ENCODE results near the gene DLG2. TPM values are rescaled to one million over a fixed set of nuclear protein-coding genes. Genes with fewer than 3 reads are reported as not detected.
"Not testable (repeated sequence)": the region's sequence is repeated elsewhere in the genome, so short reads cannot be mapped to it uniquely, and the experiment has no call there.

The DLG2 gene
- total RNA-seq, 2 experiments from 2014 or later = 2.0 to 2.1 TPM

DNA sequence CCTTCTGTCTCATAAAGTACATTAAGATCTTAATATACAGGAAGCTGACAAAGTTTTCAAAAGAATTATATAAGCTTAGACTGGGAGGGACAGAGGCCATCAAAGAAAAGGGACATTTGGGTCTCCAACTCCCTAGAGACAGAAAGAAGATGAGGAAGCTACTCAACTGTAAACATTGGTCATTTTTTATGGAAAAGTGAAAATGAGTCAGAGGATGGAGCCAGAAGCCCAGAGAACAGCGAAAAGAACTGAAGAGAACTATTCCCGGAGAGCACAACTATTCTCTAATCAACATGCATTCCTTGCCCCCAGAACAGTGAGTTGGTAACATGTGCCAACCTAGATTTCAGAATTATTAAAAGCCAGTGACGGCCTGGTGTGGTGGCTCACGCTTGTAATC, 779.3 kb downstream of the DLG2 start:
- Histone ChIP-seq H3K9me3 (ENCODE audit: control insufficient read depth in 1 of 2, insufficient read depth in 1 of 2, low read length in 2 of 2) (peaks cover 4% of the 10 kb centered on the region in 2 experiments), H3K27me3 (ENCODE audit: control insufficient read depth in 1 of 2, insufficient read depth in 2 of 2, low read length in 2 of 2) (no peaks in the 10 kb centered on the region), H3K27ac (ENCODE audit: low read depth in 1 of 2, low read length in 2 of 2) (no peak overlapping the region), H3K4me3 (ENCODE audit: low read length) (no peak overlapping the region), H3K4me1 (ENCODE audit: insufficient read depth, low read length) (no peaks in the 10 kb centered on the region), H3K36me3 (ENCODE audit: insufficient read depth, low read length) (no peaks in the 10 kb centered on the region)
- Mint-ChIP-seq H3K9me3 (peaks cover 19% of the 10 kb centered on the region), H3K27me3 (no peaks in the 10 kb centered on the region), H3K4me1 (ENCODE audit: low read depth) (no peaks in the 10 kb centered on the region), H3K27ac (no peak overlapping the region), H3K4me3 (no peak overlapping the region), H3K36me3 (ENCODE audit: low read depth) (no peaks in the 10 kb centered on the region)
- POLR2A ChIA-PET = no interaction called here
- ATAC-seq (ENCODE audit: poor library complexity) (no peak), DNase-seq (no peak)
- CTCF ChIA-PET = no interaction called here
- intact Hi-C loops (cut with DNase I, micrococcal nuclease) = no loop called here
- TF ChIP-seq, protein P1, sequence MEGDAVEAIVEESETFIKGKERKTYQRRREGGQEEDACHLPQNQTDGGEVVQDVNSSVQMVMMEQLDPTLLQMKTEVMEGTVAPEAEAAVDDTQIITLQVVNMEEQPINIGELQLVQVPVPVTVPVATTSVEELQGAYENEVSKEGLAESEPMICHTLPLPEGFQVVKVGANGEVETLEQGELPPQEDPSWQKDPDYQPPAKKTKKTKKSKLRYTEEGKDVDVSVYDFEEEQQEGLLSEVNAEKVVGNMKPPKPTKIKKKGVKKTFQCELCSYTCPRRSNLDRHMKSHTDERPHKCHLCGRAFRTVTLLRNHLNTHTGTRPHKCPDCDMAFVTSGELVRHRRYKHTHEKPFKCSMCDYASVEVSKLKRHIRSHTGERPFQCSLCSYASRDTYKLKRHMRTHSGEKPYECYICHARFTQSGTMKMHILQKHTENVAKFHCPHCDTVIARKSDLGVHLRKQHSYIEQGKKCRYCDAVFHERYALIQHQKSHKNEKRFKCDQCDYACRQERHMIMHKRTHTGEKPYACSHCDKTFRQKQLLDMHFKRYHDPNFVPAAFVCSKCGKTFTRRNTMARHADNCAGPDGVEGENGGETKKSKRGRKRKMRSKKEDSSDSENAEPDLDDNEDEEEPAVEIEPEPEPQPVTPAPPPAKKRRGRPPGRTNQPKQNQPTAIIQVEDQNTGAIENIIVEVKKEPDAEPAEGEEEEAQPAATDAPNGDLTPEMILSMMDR (IDR thresholded peaks at IDR 0.05) = no peak

DNA sequence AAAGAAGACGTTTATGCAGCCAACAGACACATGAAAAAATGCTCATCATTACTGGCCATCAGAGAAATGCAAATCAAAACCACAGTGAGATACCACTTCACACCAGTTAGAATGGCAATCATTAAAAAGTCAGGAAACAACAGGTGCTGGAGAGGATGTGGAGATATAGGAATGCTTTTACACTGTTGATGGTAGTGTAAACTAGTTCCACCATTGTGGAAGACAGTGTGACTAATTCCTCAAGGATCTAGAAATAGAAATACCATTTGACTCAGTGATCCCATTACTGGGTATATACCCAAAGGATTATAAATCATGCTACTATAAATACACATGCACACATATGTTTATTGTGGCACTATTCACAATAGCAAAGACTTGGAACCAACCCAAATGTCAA, 786.9 kb downstream of the DLG2 start:
- H3K9me3 ChIP-seq (ENCODE audit: control insufficient read depth in 1 of 2, insufficient read depth in 1 of 2, low read length in 2 of 2); ATAC-seq (ENCODE audit: poor library complexity); H3K27me3 ChIP-seq (ENCODE audit: control insufficient read depth in 1 of 2, insufficient read depth in 2 of 2, low read length in 2 of 2); H3K36me3 ChIP-seq (ENCODE audit: insufficient read depth, low read length); POLR2A ChIA-PET; intact Hi-C loops (cut with DNase I, micrococcal nuclease); H3K4me3 ChIP-seq (ENCODE audit: low read length); H3K27ac ChIP-seq (ENCODE audit: low read depth in 1 of 2, low read length in 2 of 2); CTCF ChIA-PET; H3K4me1 Mint-ChIP-seq (ENCODE audit: low read depth); H3K4me1 ChIP-seq (ENCODE audit: insufficient read depth, low read length); H3K36me3 Mint-ChIP-seq (ENCODE audit: low read depth); H3K27me3 Mint-ChIP-seq; H3K4me3 Mint-ChIP-seq; H3K9me3 Mint-ChIP-seq; H3K27ac Mint-ChIP-seq; DNase-seq: not testable (repeated sequence)

DNA sequence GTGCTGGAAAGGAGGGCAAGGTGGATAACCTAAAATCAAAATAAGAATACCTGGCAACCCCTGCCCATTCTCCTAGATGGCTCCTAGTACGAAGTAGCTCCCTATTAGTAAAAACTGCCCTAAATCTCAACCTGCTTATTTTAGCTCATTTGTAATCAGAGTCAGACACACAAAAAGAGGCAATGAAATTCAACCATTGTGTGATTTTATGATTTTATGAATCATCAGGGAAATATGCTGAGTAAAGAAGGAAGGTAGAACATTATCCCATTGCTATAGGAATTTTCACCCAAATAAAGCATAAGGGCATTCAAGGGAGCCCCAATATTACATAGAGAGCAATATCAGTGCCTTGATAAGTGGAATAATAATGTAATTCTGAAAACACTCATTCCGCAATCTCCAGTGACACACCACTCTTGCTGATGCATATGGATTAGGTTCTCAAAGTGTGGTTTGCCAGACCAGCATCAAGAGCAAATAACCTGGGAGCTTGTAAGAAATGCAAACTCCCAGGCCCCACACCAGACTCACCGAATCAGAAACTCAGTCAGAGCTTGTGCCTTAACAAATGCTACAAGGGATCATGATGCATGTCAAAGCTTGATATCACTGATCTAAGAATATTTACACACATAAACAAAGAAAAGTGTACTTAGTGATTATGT, 789.6 kb downstream of the DLG2 start:
- Histone ChIP-seq H3K9me3 (ENCODE audit: control insufficient read depth in 1 of 2, insufficient read depth in 1 of 2, low read length in 2 of 2) (no peaks in the 10 kb centered on the region), H3K36me3 (ENCODE audit: insufficient read depth, low read length) (no peaks in the 10 kb centered on the region), H3K4me3 (ENCODE audit: low read length) (no peak overlapping the region), H3K27me3 (ENCODE audit: control insufficient read depth in 1 of 2, insufficient read depth in 2 of 2, low read length in 2 of 2) (no peaks in the 10 kb centered on the region), H3K4me1 (ENCODE audit: insufficient read depth, low read length) (no peaks in the 10 kb centered on the region), H3K27ac (ENCODE audit: low read depth in 1 of 2, low read length in 2 of 2) (no peak overlapping the region)
- intact Hi-C loops (cut with DNase I, micrococcal nuclease) = no loop called here
- TF ChIP-seq, protein P1 (IDR thresholded peaks at IDR 0.05) = no peak
- no peak for DNase-seq
- CTCF ChIA-PET = no interaction called here
- Mint-ChIP-seq H3K36me3 (ENCODE audit: low read depth) (no peaks in the 10 kb centered on the region), H3K4me3 (no peak overlapping the region), H3K4me1 (ENCODE audit: low read depth) (no peaks in the 10 kb centered on the region), H3K27me3 (no peaks in the 10 kb centered on the region), H3K27ac (no peak overlapping the region), H3K9me3 (peaks cover 5% of the 10 kb centered on the region)
- POLR2A ChIA-PET = no interaction called here
- no peak for ATAC-seq (ENCODE audit: poor library complexity)

DNA sequence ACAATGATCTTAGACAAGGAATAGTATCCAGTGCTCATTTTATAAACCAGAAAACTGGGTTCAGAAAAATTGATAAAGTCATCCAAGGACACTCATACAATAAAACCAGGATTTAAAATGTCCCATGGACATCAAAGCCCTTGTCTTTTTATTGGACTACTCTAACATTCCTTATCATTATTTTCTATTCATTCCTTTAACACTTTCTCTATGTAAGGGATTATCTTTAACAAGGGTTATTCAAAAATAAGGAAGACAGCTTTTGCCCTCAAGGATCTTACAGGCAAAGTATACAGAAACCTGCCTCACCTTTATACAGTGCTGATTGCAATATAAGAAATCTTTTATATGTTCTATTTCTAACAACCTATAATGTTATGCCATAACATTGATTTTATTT, 790.8 kb downstream of the DLG2 start:
- Mint-ChIP-seq H3K27me3 (no peaks in the 10 kb centered on the region), H3K9me3 (peaks cover 3% of the 10 kb centered on the region), H3K4me1 (ENCODE audit: low read depth) (no peaks in the 10 kb centered on the region), H3K27ac (no peak overlapping the region), H3K4me3 (no peak overlapping the region), H3K36me3 (ENCODE audit: low read depth) (no peaks in the 10 kb centered on the region)
- Histone ChIP-seq H3K4me1 (ENCODE audit: insufficient read depth, low read length) (no peaks in the 10 kb centered on the region), H3K36me3 (ENCODE audit: insufficient read depth, low read length) (no peaks in the 10 kb centered on the region), H3K27me3 (ENCODE audit: control insufficient read depth in 1 of 2, insufficient read depth in 2 of 2, low read length in 2 of 2) (no peaks in the 10 kb centered on the region), H3K4me3 (ENCODE audit: low read length) (no peak overlapping the region), H3K9me3 (ENCODE audit: control insufficient read depth in 1 of 2, insufficient read depth in 1 of 2, low read length in 2 of 2) (no peaks in the 10 kb centered on the region), H3K27ac (ENCODE audit: low read depth in 1 of 2, low read length in 2 of 2) (no peak overlapping the region)
- ChIA-PET POLR2A (no interaction called here), CTCF (no interaction called here)
- intact Hi-C loops (cut with DNase I, micrococcal nuclease) = no loop called here
- no peak for DNase-seq
- TF ChIP-seq, protein P1 (IDR thresholded peaks at IDR 0.05) = no peak
- no peak for ATAC-seq (ENCODE audit: poor library complexity)
